Stomach (tissue), 9 donors: ENCODE results near the gene LCLAT1. TPM values are rescaled to one million over a fixed set of nuclear protein-coding genes. Genes with fewer than 3 reads are reported as not detected.

Experiments
- DNase-seq, 2 donors: peaks; one replicate each; pipeline versions ENCODE4 v3.0.0 to v3.0.0-alpha.2; 2013 to 2019
- H3K27ac ChIP-seq, 5 donors: fragments of 200-600 bp in 4 of 5; sonication (generic) in 4 of 5; one replicate each; pipeline ENCODE4 v1.5.1; 2013 to 2019; ENCODE audit warnings: mild to moderate bottlenecking in 1 of 5, moderate library complexity in 1 of 5
- H3K27me3 ChIP-seq, 3 donors: fragments of 200-600 bp; sonication (generic); one replicate each; pipeline ENCODE4 v1.5.1; 2017 to 2019; ENCODE audit warnings: mixed run types in 1 of 3
- H3K36me3 ChIP-seq, 4 donors: fragments of 200-600 bp; sonication (generic); 1 replicate in 3 of 4; 2 replicates in 1 of 4; pipeline ENCODE4 v1.5.1; 2016 to 2019
- H3K4me1 ChIP-seq, 4 donors: fragments of 200-600 bp; sonication (generic); one replicate each; pipeline ENCODE4 v1.5.1; 2016 to 2019
- H3K4me3 ChIP-seq, 4 donors: fragments of 200-600 bp; sonication (generic) in 3 of 4; one replicate each; pipeline ENCODE4 v1.5.1; 2016 to 2019; ENCODE audit warnings: mild to moderate bottlenecking in 1 of 4
- H3K9me3 ChIP-seq, 4 donors: fragments of 200-600 bp; sonication (generic); one replicate each; pipeline ENCODE4 v1.5.1; 2016 to 2019
- CTCF ChIP-seq, 7 experiments: fragments of 450-650 bp in 4 of 7; fragments of 200-600 bp in 3 of 7; sonication (generic) in 3 of 7; IDR thresholded peaks; one replicate each; pipeline ENCODE4 v1.5.1; 2016 to 2019; ENCODE audit warnings: antibody characterized with exemption in 7 of 7, control low read depth in 2 of 7, mild to moderate bottlenecking in 1 of 7
- EP300 ChIP-seq: sonication (generic); formaldehyde crosslinking; IDR thresholded peaks from one replicate; pipeline ENCODE4 v1.6.1; 2017; ENCODE audit warnings: antibody characterized with exemption
- POLR2A ChIP-seq, 4 donors: fragments of 450-650 bp; IDR thresholded peaks; one replicate each; pipeline ENCODE4 v1.6.1; 2016; ENCODE audit warnings: antibody characterized with exemption in 4 of 4, control low read depth in 2 of 4, mild to moderate bottlenecking in 1 of 4, moderate library complexity in 1 of 4
- POLR2AphosphoS5 ChIP-seq, 3 donors: sonication (generic); formaldehyde crosslinking; IDR thresholded peaks; one replicate each; pipeline ENCODE4 v1.6.1; 2016; ENCODE audit warnings: antibody characterized with exemption in 3 of 3
- WGBS, 5 donors: extraction: QIAGEN DNeasy Blood & Tissue Kit in 3 of 5; methylation state at CpG; one replicate each; pipeline versions ENCODE4 v1.1.5 to v1.1.7; 2013 to 2018; 5-methylcytosine and 5-hydroxymethylcytosine counted together
- intact Hi-C: fragments of 100-400 bp; cut with DNase I; formaldehyde crosslinking; loops from one replicate; pipeline ENCODE4 v1.15.1; 2023; ENCODE audit warnings: low total_unique reads
- polyA plus RNA-seq, 3 donors: library from polyadenylated mRNA; stranded (reverse); fragments of 200-250 nt; gene quantifications; one replicate each; pipeline ENCODE4 v1.2.3, GENCODE V29; 2013
- total RNA-seq, 5 donors: library from RNA; depleted of rRNA; stranded (reverse); fragments of >200 nt; gene quantifications; one replicate each; pipeline versions ENCODE4 v1.1.0 to v1.2.3, GENCODE V29; 2014 to 2016
- donor health status: healthy with polysubstance abuse.
- donor health status: Bipolar disorder and iron deficiency.
- donor health status: healthy.

LCLAT1 gene
- total and polyA plus RNA-seq, 8 donors, result 0.76 to 51.3 (median 12.5) TPM

DNA sequence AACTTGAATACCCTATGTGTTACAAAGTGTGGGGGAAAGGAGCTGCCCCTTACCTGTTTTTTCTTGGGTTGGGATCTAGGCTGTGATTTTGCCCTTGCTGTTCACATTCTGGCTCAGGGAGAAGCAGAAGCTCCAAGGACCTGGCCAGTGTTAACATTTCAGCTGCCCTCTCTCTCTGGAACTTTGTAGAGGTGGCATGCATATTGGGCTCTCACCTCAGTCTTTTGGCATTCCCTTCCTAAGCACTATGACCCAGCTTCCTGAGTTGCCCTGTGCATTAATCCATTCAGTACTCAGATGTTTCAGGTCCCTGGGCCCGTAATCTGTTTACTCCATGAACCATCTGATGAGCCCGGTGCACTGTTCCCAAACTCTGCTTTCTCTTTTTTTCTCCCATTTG lies 12.1 kb downstream of the LCLAT1 start:
- Histone ChIP-seq H3K9me3 (no peaks in the 10 kb centered on the region), H3K27ac (no peak overlapping the region), H3K36me3 (no peaks in the 10 kb centered on the region), H3K4me1 (peaks cover 0 to 19% (median 12%) of the 10 kb centered on the region in 4 donors), H3K27me3 (no peaks in the 10 kb centered on the region), H3K4me3 (no peak overlapping the region)
- intact Hi-C loops, result no loop called here
- WGBS, 5 donors, result 42 to 71% (median 57%) methylated on average over 2 of the region's 2 CpGs
- TF ChIP-seq EP300 (no peak), POLR2AphosphoS5 (IDR thresholded peaks at IDR 0.05) (no peak)
- DNase-seq, result no peak

DNA sequence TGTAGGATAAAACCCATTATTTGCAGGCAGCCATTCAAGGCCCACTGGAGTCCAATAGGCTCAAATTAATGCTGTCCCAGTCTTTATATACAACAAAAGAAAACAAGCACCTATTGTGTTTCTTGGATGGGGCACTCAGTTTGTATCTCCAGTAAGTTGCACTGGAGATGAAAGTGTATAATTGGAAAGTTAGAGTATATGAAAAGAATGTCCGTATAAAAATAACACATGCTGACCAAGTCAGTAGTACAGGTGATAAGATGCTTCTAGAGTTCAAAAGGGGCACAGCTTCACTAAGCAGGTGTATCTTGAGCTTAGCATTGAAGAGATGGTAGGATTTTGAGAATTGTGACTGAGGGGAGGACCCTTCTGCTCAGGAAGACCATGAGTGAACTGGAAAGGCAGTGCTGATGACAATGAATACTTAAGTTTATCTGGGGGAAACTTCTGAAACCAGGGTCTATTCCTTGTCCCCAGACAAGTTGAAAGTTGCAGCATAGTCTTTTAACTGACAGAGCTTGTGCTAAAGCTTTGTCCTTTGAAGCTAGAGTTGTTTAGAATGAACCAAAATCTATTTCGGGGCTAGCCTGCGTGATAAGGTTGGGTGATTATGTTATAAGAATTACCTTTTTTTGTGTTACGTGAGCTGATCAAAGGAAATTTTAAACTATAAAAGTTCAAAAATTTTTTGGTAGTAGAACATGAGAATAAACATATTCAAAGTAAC lies 15.2 kb downstream of the LCLAT1 start:
- Histone ChIP-seq H3K4me3 (no peak overlapping the region), H3K36me3 (no peaks in the 10 kb centered on the region), H3K4me1 (peaks cover 0 to 10% (median 3%) of the 10 kb centered on the region in 4 donors), H3K9me3 (no peaks in the 10 kb centered on the region), H3K27ac (no peak overlapping the region), H3K27me3 (no peaks in the 10 kb centered on the region)
- no peak for TF ChIP-seq EP300
- no peak for TF ChIP-seq POLR2AphosphoS5 (IDR thresholded peaks at IDR 0.05)
- no peak for TF ChIP-seq POLR2A (IDR thresholded peaks at IDR 0.05)
- TF ChIP-seq CTCF (IDR thresholded peaks at IDR 0.05), result no peak
- WGBS, 5 donors, result 89 to 95% (median 94%) methylated on average over 4 of the region's 4 CpGs
- intact Hi-C loops, result no loop called here
- DNase-seq, result no peak

- Histone ChIP-seq H3K27me3 (no peaks in the 10 kb centered on the region), H3K4me1 (peaks cover 0 to 10% (median 3%) of the 10 kb centered on the region in 4 donors), H3K27ac (no peak overlapping the region), H3K9me3 (no peaks in the 10 kb centered on the region), H3K36me3 (no peaks in the 10 kb centered on the region), H3K4me3 (no peak overlapping the region)
- intact Hi-C loops, result no loop called here
- TF ChIP-seq CTCF (IDR thresholded peaks at IDR 0.05), result no peak
- TF ChIP-seq POLR2A (IDR thresholded peaks at IDR 0.05), result no peak
- TF ChIP-seq EP300, result no peak
- TF ChIP-seq POLR2AphosphoS5 (IDR thresholded peaks at IDR 0.05), result no peak
- DNase-seq, result no peak
- 45 to 50% (median 47%) methylated on average over 2 of the region's 2 CpGs for WGBS, 5 donors
These were observed 16.5 kb downstream of the LCLAT1 start for GRCh38 chr2:30463535-30463934.

DNA sequence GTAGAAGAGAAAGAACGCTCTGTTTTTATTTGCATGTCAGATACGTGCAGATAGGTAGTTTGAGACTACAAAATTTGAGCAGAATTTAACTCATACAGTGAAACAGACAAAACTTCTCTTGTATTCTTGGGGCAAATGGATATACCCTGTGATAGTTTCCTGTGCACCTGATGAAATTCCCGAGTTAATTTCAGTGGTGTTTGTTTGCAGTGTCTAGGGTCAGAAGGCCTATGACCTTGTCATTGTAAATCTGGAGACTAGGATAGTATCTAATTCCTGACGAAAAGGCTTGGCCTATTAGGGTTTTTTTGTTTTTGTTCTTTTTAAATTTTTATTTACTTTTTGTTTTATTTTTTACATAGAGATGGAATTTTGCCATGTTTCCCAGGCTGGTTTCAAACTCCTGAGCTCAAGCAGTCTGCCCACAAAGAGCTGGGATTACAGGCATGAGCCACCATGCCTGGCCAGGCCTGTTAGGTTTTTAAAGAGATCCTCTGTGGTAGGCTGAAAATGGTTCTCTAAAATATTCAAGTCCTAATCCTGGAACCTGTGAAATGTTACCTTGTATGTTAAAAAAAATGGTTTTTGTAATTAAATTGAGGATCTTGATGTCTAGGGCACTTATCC lies 17.6 kb downstream of the LCLAT1 start:
- Histone ChIP-seq H3K4me3 (no peak overlapping the region), H3K27ac (peak overlapping the region in 1 of 5 donors; percentile 19), H3K27me3 (no peaks in the 10 kb centered on the region), H3K9me3 (no peaks in the 10 kb centered on the region), H3K4me1 (peaks cover 0 to 10% (median 3%) of the 10 kb centered on the region in 4 donors), H3K36me3 (no peaks in the 10 kb centered on the region)
- 62 to 79% (median 77%) methylated on average over 4 of the region's 4 CpGs for WGBS, 5 donors
- no peak for DNase-seq
- intact Hi-C loops, result no loop called here
- TF ChIP-seq POLR2AphosphoS5 (IDR thresholded peaks at IDR 0.05) (no peak), CTCF (IDR thresholded peaks at IDR 0.05) (no peak), EP300 (no peak), POLR2A (IDR thresholded peaks at IDR 0.05) (no peak)

DNA sequence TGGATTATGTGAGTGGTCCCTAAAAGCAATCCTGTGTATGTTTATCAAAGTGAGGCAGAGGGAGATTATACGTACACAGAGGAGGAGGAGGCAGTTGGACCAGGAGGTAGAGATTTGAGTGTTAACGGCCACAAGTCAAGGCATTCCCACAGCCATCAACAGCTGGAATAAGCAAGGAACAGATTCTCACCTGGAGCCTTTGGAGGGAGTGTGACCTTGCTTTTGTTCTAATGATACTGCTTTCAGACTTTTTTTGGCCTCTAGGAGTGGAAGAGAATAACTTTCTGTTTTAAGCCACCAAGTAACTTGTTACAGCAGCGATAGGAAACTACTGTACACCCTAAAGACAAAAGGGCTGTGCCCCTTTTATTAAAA lies 18.1 kb downstream of the LCLAT1 start:
- H3K4me1 ChIP-seq, result peaks cover 0 to 10% (median 3%) of the 10 kb centered on the region in 4 donors
- H3K9me3 ChIP-seq, result no peaks in the 10 kb centered on the region
- H3K36me3 ChIP-seq, result no peaks in the 10 kb centered on the region
- H3K4me3 ChIP-seq, result no peak overlapping the region
- no peak for TF ChIP-seq POLR2A (IDR thresholded peaks at IDR 0.05)
- TF ChIP-seq EP300, result no peak
- TF ChIP-seq POLR2AphosphoS5 (IDR thresholded peaks at IDR 0.05), result no peak
- no peak for TF ChIP-seq CTCF (IDR thresholded peaks at IDR 0.05)
- peak overlapping the region in 1 of 5 donors; percentile 19 for H3K27ac ChIP-seq
- intact Hi-C loops, result no loop called here
- H3K27me3 ChIP-seq, result no peaks in the 10 kb centered on the region
- WGBS, 5 donors, result 60 to 74% (median 66%) methylated on average over 3 of the region's 3 CpGs
- no peak for DNase-seq
